ENCODE results near the gene WDFY3.

- TF ChIP-seq, protein P1, sequence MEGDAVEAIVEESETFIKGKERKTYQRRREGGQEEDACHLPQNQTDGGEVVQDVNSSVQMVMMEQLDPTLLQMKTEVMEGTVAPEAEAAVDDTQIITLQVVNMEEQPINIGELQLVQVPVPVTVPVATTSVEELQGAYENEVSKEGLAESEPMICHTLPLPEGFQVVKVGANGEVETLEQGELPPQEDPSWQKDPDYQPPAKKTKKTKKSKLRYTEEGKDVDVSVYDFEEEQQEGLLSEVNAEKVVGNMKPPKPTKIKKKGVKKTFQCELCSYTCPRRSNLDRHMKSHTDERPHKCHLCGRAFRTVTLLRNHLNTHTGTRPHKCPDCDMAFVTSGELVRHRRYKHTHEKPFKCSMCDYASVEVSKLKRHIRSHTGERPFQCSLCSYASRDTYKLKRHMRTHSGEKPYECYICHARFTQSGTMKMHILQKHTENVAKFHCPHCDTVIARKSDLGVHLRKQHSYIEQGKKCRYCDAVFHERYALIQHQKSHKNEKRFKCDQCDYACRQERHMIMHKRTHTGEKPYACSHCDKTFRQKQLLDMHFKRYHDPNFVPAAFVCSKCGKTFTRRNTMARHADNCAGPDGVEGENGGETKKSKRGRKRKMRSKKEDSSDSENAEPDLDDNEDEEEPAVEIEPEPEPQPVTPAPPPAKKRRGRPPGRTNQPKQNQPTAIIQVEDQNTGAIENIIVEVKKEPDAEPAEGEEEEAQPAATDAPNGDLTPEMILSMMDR (IDR thresholded peaks at IDR 0.05), result no peak
- no peak for TF ChIP-seq POLR2A (IDR thresholded peaks at IDR 0.05)
Measured at GRCh38 chr4:84626673-84627072, 339.8 kb downstream of the WDFY3 start.

Measured in testis (tissue), 2 donors.